ENCODE results near the gene OR2L5. TPM values are rescaled to one million over a fixed set of nuclear protein-coding genes. Genes with fewer than 3 reads are reported as not detected.

OR2L5 gene
- total RNA-seq, 1 experiment from 2014 or later, result not detected

DNA sequence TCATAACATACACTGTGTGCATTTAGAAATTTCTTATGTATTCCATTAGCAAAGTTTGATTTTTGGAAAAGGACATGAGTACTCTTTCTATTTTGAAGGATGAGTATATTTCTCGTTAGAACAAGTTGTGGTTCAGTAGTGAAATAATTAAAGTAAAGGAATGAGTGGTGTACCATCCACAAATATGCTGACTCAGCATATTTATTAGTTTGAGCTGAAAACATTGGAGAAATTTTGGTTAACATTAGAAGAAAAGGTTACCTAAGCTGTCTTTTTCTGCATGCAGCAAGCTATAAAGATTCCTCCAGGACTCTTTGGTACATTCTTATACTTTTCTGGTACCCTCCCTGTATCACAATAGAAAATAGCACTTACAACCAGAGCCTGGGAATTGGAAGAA lies 5.7 kb upstream of the OR2L5 start:
- Mint-ChIP-seq H3K27ac (no peak overlapping the region), H3K27me3 (ENCODE audit: low read depth) (no peaks in the 10 kb centered on the region; the same call in 1 of the 2 replicates)

More for the DNA sequence above, 5.7 kb upstream of the OR2L5 start:
- Histone ChIP-seq H3K4me1 (ENCODE audit: insufficient read depth, low read length) (no peaks in the 10 kb centered on the region), H3K23me2 (ENCODE audit: insufficient read length, low read depth, low read length, poor library complexity, severe bottlenecking) (no peaks in the 10 kb centered on the region), H3K9ac (ENCODE audit: extremely low read depth, insufficient read length, low read length) (no peak overlapping the region), H3K18ac (ENCODE audit: insufficient read length, low read depth, low read length) (no peak overlapping the region), H3K27ac (ENCODE audit: insufficient read length, low read depth, low read length) (no peak overlapping the region), H3K79me2 (ENCODE audit: insufficient read depth, low read length) (no peaks in the 10 kb centered on the region), H3K9me3 (ENCODE audit: control insufficient read depth, low read depth, low read length) (peaks cover 57% of the 10 kb centered on the region), H3K4ac (ENCODE audit: low read depth, low read length) (no peak overlapping the region), H3K4me2 (ENCODE audit: insufficient read depth, insufficient read length, low read length) (no peak overlapping the region), H3K23ac (ENCODE audit: insufficient read length, low read depth, low read length) (no peak overlapping the region), H2BK15ac (ENCODE audit: low read depth, low read length) (no peak overlapping the region), H2AK5ac (ENCODE audit: insufficient read length, low read length) (no peak overlapping the region), H2BK120ac (ENCODE audit: low read depth, low read length, poor library complexity, severe bottlenecking) (no peak overlapping the region), H3K79me1 (ENCODE audit: insufficient read depth, low read depth, low read length, poor library complexity, severe bottlenecking) (no peaks in the 10 kb centered on the region), H4K5ac (ENCODE audit: insufficient read length, low read depth, low read length) (no peak overlapping the region), H3K14ac (ENCODE audit: insufficient read depth, low read length) (no peak overlapping the region), H3K56ac (ENCODE audit: insufficient read length, low read depth, low read length) (no peak overlapping the region), H2BK5ac (ENCODE audit: insufficient read length, low read length) (no peak overlapping the region), H2BK12ac (ENCODE audit: insufficient read length, low read depth, low read length) (no peak overlapping the region), H2BK20ac (ENCODE audit: low read depth, low read length, poor library complexity, severe bottlenecking) (no peak overlapping the region), H4K91ac (ENCODE audit: insufficient read length, low read depth, low read length) (no peak overlapping the region), H3K27me3 (ENCODE audit: insufficient read depth, low read length) (no peaks in the 10 kb centered on the region), H4K8ac (replicated peaks; ENCODE audit: insufficient read length, low read depth, low read length) (no peak overlapping the region), H4K20me1 (ENCODE audit: control insufficient read depth, insufficient read depth, insufficient read length) (no peaks in the 10 kb centered on the region), H3T11ph (ENCODE audit: low read length) (no peak overlapping the region), H2AFZ (ENCODE audit: low read length) (no peak overlapping the region)
- DNase-seq, result no peak
- H3K4me1 Mint-ChIP-seq, result no peaks in the 10 kb centered on the region
- H3K9me3 Mint-ChIP-seq, result peaks cover 87 to 90% of the 10 kb centered on the region in 2 experiments
- TF ChIP-seq, protein P1, sequence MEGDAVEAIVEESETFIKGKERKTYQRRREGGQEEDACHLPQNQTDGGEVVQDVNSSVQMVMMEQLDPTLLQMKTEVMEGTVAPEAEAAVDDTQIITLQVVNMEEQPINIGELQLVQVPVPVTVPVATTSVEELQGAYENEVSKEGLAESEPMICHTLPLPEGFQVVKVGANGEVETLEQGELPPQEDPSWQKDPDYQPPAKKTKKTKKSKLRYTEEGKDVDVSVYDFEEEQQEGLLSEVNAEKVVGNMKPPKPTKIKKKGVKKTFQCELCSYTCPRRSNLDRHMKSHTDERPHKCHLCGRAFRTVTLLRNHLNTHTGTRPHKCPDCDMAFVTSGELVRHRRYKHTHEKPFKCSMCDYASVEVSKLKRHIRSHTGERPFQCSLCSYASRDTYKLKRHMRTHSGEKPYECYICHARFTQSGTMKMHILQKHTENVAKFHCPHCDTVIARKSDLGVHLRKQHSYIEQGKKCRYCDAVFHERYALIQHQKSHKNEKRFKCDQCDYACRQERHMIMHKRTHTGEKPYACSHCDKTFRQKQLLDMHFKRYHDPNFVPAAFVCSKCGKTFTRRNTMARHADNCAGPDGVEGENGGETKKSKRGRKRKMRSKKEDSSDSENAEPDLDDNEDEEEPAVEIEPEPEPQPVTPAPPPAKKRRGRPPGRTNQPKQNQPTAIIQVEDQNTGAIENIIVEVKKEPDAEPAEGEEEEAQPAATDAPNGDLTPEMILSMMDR (conservative IDR thresholded peaks at IDR 0.05), result no peak
- no peak overlapping the region for H3K4me3 Mint-ChIP-seq
- no CpG with 5 or more reads among the region's 1 CpG for WGBS (ENCODE audit: extremely low coverage, insufficient read length, low lambda C conversion rate)
- peaks cover 7 to 35% (median 8%) of the 10 kb centered on the region in 3 experiments; a peak in 6 of 7 replicates for H3K36me3 Mint-ChIP-seq (ENCODE audit: insufficient read depth in 1 of 3, low read depth in 3 of 3)

Data from H9 (cell line).